Subcutaneous abdominal adipose tissue (tissue), 5 donors: Measurements from ENCODE around the gene IFIT1B.
"Not testable (repeated sequence)": the region's sequence is repeated elsewhere in the genome, so short reads cannot be mapped to it uniquely, and the experiment has no call there.

ENCODE experiments used
- H3K27ac ChIP-seq: one replicate; pipeline ENCODE4 v1.7.0; 2013; ENCODE audit warnings: low read depth, mild to moderate bottlenecking, inconsistent platforms, low read length, moderate library complexity
- H3K27me3 ChIP-seq, 5 donors: one replicate each; pipeline ENCODE4 v1.7.0; 2013; ENCODE audit warnings: low read length in 5 of 5, inconsistent platforms in 1 of 5; ENCODE audit not compliant: control insufficient read depth in 5 of 5, insufficient read depth in 4 of 5
- H3K36me3 ChIP-seq, 5 donors: one replicate each; pipeline ENCODE4 v1.7.0; 2013; ENCODE audit warnings: low read length in 5 of 5; ENCODE audit not compliant: control insufficient read depth in 5 of 5, insufficient read depth in 5 of 5
- H3K4me1 ChIP-seq, 5 donors: one replicate each; pipeline ENCODE4 v1.7.0; 2013; ENCODE audit warnings: low read length in 5 of 5, mild to moderate bottlenecking in 3 of 5, moderate library complexity in 1 of 5; ENCODE audit not compliant: control insufficient read depth in 5 of 5, insufficient read depth in 5 of 5
- H3K4me3 ChIP-seq, 5 donors: one replicate each; pipeline ENCODE4 v1.7.0; 2013; ENCODE audit warnings: low read length in 5 of 5, low read depth in 1 of 5
- H3K9ac ChIP-seq, 5 donors: one replicate each; pipeline ENCODE4 v1.7.0; 2013; ENCODE audit warnings: low read length in 5 of 5, mild to moderate bottlenecking in 4 of 5, moderate library complexity in 3 of 5
- H3K9me3 ChIP-seq, 5 donors: one replicate each; pipeline ENCODE4 v1.7.0; 2013; ENCODE audit warnings: low read length in 5 of 5; ENCODE audit not compliant: control insufficient read depth in 5 of 5
- donor health status: healthy.
- donor health status: healthy.
- donor health status: healthy.
- donor health status: healthy.
- donor health status: healthy.

The IFIT1B gene

GRCh38 chr10:89392974-89393373 is 15.1 kb downstream of the IFIT1B start:
- peaks cover 0 to 42% (median 32%) of the 10 kb centered on the region in 5 donors for H3K4me1 ChIP-seq
- no peaks in the 10 kb centered on the region for H3K9me3 ChIP-seq
- peak overlapping the region; percentile 91 for H3K27ac ChIP-seq
- no peaks in the 10 kb centered on the region for H3K36me3 ChIP-seq
- H3K27me3 ChIP-seq, result no peaks in the 10 kb centered on the region
- H3K4me3 ChIP-seq, result peak overlapping the region; percentile 75 to 95 (median 81)
- peak overlapping the region; percentile 59 to 89 (median 67) for H3K9ac ChIP-seq

DNA sequence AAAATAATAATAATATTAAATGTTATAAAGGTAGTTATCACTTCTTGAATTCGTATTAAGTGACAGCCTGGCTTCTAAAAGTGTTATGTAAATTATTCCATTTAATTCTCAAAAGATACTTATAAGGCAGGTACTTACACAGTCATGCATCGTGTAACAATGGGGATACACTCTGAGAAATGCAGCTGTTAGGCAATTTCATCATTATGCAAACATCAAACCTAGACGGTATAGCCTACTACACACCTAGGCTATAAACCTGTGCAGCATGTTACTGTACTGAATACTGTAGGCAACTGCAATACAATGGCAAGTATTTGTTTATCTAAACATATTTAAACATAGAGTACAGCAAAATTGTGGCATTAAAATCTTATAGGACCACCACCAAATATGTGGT is 16.0 kb downstream of the IFIT1B start:
- H3K9me3 ChIP-seq, result no peaks in the 10 kb centered on the region
- no peak overlapping the region for H3K27ac ChIP-seq
- H3K4me1 ChIP-seq, result peaks cover 0 to 46% (median 32%) of the 10 kb centered on the region in 5 donors
- H3K9ac ChIP-seq, result peak overlapping the region in 1 of 5 donors; percentile 10
- H3K36me3 ChIP-seq, result no peaks in the 10 kb centered on the region
- no peaks in the 10 kb centered on the region for H3K27me3 ChIP-seq
- peak overlapping the region; percentile 44 to 95 (median 79) for H3K4me3 ChIP-seq

DNA sequence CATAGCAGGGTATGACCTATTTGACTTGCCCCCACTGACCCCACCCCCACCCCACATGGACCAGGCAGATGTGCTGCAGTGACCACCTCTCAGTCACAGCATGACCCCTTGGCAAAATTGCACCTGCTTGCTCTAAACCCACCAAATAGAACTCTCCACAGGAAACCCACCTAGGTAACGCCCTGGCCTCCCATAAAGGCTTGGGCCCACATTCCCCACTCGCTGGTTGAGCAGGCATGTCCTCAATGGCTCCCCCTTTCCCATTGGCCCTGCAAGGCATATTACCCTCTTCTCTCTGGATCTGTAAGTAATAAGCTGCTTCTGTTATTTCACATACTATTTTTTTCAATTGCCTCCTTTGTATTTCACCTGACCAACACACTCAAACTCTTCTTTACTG is 17.3 kb downstream of the IFIT1B start:
- no peaks in the 10 kb centered on the region for H3K27me3 ChIP-seq
- no peaks in the 10 kb centered on the region for H3K36me3 ChIP-seq
- H3K27ac ChIP-seq, result no peak overlapping the region
- no peaks in the 10 kb centered on the region for H3K9me3 ChIP-seq
- H3K4me1 ChIP-seq, result peaks cover 0 to 46% (median 32%) of the 10 kb centered on the region in 5 donors
- peak overlapping the region in 1 of 5 donors; percentile 11 for H3K4me3 ChIP-seq
- no peak overlapping the region for H3K9ac ChIP-seq

GRCh38 chr10:89398003-89398749 is 20.3 kb downstream of the IFIT1B start:
- Histone ChIP-seq H3K9ac (no peak overlapping the region), H3K9me3 (no peaks in the 10 kb centered on the region), H3K27ac (no peak overlapping the region), H3K27me3 (no peaks in the 10 kb centered on the region), H3K4me1 (peaks cover 0 to 26% (median 17%) of the 10 kb centered on the region in 5 donors), H3K36me3 (peaks cover 9 to 12% (median 11%) of the 10 kb centered on the region in 5 donors), H3K4me3 (no peak overlapping the region)

DNA sequence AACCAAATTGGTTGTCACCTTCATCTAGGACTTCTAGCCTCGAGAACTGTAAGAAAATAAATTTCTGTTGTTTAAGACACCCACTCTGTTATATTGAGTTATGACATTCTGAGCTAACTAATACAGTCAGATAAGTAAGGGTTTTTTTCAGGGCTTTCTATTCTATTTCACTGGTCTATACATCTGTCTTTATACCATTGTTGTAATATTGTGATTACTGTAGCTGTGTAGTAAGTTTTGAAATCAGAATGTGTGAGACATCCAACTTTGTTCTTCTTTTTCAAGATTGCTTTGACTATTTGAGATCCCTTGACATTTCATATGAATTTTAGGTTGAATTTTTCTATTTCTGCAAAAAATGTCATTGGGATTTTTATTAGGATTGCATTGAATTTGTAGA is 22.1 kb downstream of the IFIT1B start:
- Histone ChIP-seq H3K27me3 (no peaks in the 10 kb centered on the region), H3K4me3 (no peak overlapping the region), H3K36me3 (peaks cover 14 to 24% (median 20%) of the 10 kb centered on the region in 5 donors), H3K9ac (peak overlapping the region in 1 of 5 donors; percentile 33), H3K27ac (no peak overlapping the region), H3K9me3 (no peaks in the 10 kb centered on the region), H3K4me1 (peaks cover 0 to 10% (median 3%) of the 10 kb centered on the region in 5 donors)

GRCh38 chr10:89403043-89403442 is 25.2 kb downstream of the IFIT1B start:
- Histone ChIP-seq H3K9me3 (no peaks in the 10 kb centered on the region), H3K4me1 (peaks cover 0 to 5% (median 3%) of the 10 kb centered on the region in 5 donors), H3K36me3 (peaks cover 15 to 24% (median 20%) of the 10 kb centered on the region in 5 donors)

DNA sequence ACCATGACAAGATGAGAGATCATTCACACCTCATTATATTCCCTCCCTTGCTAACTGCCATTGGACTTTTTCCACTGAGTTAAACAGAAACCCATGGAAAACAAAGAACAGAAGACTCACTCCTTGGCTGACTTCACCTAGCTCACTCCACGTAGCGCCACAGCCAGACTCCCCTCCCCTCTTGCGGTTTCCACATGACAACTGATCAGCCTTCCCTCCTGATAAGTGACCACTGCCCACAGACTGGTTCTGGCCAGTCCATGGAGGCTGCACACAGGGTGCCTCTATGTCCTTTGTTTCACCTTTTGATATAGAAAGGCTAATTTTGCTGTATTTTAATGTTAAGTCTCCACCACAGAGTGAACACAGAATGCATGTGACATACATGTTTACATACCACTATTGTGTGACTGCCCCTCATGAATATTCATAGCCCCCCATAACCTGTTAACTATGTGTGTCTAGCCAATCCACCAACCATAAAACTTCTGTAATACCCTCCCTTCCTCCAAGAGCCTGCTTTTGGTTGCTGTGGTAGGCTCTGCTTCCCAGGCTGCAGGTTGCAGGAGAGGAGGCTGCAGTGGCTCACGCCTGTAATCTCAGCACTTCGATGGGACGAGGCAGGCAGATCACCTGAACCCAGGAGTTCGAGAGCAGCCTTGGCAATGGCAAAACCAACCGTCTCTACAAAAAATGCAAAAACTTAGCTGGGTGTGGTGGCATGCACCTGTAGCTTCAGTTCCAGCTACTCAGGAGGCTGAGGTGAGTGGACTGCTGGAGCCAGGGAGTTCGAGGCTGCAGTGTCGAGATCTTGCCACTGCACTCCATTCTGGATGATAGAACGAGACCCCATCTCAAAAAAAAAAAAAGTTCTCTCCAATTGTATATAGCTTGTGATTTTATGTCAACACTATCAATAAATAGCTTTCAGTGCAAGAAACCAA is 26.5 kb downstream of the IFIT1B start:
- no peak overlapping the region for H3K4me3 ChIP-seq
- H3K36me3 ChIP-seq, result peaks cover 15 to 24% (median 20%) of the 10 kb centered on the region in 5 donors
- H3K27ac ChIP-seq, result no peak overlapping the region
- no peak overlapping the region for H3K9ac ChIP-seq
- no peaks in the 10 kb centered on the region for H3K9me3 ChIP-seq
- peaks cover 0 to 3% (median 0%) of the 10 kb centered on the region in 5 donors for H3K4me1 ChIP-seq
- no peaks in the 10 kb centered on the region for H3K27me3 ChIP-seq

More at GRCh38 chr10:89403043-89403442, 25.2 kb downstream of the IFIT1B start:
- no peak overlapping the region for H3K4me3 ChIP-seq
- no peaks in the 10 kb centered on the region for H3K27me3 ChIP-seq
- no peak overlapping the region for H3K27ac ChIP-seq
- no peak overlapping the region for H3K9ac ChIP-seq

- not testable (repeated sequence) for H3K4me3 ChIP-seq, H3K27ac ChIP-seq, H3K27me3 ChIP-seq, H3K9ac ChIP-seq, H3K4me1 ChIP-seq, H3K9me3 ChIP-seq
- peaks cover 15 to 24% (median 20%) of the 10 kb centered on the region in 5 donors for H3K36me3 ChIP-seq
Measured at GRCh38 chr10:89406178-89406577, 28.3 kb downstream of the IFIT1B start.

GRCh38 chr10:89407792-89408191 is 29.9 kb downstream of the IFIT1B start:
- H3K9me3 ChIP-seq, H3K9ac ChIP-seq, H3K4me1 ChIP-seq, H3K4me3 ChIP-seq, H3K27me3 ChIP-seq, H3K27ac ChIP-seq: not testable (repeated sequence)
- H3K36me3 ChIP-seq, result peaks cover 7 to 17% (median 13%) of the 10 kb centered on the region in 5 donors

DNA sequence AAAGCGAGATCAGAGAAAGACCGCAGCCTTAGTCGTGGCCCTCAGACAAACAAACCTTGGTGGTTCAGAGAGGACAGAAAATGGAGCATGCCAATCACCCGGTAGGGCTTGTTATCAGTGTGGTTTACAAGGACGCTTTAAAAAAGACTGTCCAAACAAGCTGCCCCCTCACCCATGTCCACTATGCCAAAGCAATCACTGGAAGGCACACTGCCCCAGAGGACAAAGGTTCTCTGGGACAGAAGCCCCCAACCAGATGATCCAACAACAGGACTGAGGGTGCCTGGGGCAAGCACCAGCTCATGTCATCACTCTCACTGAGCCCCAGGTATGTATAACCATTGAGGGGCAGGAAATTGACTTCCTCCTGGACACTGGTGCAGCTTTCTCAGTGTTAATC is 31.4 kb downstream of the IFIT1B start:
- H3K4me3 ChIP-seq, H3K36me3 ChIP-seq, H3K9ac ChIP-seq, H3K4me1 ChIP-seq, H3K27ac ChIP-seq, H3K27me3 ChIP-seq, H3K9me3 ChIP-seq: not testable (repeated sequence)
